ENCODE data around the gene GIT1.

The GIT1 gene, protein sequence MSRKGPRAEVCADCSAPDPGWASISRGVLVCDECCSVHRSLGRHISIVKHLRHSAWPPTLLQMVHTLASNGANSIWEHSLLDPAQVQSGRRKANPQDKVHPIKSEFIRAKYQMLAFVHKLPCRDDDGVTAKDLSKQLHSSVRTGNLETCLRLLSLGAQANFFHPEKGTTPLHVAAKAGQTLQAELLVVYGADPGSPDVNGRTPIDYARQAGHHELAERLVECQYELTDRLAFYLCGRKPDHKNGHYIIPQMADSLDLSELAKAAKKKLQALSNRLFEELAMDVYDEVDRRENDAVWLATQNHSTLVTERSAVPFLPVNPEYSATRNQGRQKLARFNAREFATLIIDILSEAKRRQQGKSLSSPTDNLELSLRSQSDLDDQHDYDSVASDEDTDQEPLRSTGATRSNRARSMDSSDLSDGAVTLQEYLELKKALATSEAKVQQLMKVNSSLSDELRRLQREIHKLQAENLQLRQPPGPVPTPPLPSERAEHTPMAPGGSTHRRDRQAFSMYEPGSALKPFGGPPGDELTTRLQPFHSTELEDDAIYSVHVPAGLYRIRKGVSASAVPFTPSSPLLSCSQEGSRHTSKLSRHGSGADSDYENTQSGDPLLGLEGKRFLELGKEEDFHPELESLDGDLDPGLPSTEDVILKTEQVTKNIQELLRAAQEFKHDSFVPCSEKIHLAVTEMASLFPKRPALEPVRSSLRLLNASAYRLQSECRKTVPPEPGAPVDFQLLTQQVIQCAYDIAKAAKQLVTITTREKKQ

DNA sequence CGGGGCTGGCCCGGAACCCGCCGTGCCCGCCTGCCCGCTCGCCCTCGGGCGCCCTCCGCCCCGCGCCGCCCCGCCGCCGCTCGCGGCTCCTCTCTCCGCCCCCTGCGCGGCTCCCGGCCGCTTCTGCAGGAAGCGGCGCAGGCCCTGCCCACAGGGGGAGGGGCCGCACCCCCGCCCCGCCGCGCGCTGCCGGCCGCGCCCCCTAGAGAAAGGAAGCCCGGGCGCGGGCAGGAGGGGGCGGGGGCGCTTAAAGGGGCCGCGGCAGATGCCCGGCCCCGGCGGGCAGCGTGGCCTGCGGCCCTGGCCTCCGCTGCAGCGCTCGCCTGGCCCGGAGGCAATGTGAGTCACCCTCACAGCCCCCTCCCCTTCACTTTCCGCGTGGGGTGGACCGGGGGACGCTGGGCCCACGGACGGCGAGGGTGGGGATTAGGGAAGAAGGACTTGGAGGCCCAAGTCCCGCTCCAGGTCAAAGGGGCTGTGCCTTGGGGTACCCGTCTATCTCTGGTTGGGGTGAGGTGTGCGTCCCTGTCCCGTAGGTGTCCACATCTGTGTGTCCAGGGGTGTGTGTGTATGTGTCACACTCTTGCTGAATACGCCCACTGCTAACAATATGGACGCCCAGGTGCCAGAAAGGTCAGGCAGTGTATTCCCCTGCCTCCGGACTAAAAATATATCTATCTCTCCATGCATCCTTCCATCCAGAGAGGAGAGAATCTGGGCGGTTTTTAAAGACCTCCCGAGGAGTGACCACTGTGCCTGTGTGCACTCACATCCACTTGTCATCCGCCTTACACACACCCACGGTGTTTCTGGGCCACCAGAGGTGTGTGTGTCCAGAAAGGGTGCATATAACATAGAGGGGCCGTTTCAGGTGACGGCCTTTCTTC, at the start of gene GIT1:
TSS of gene GIT1 (minus strand) at position 125 of the 887 bp plus-strand sequence. CDS start 270 bp downstream, outside the sequence.
- no peak for DNase-seq

DNA sequence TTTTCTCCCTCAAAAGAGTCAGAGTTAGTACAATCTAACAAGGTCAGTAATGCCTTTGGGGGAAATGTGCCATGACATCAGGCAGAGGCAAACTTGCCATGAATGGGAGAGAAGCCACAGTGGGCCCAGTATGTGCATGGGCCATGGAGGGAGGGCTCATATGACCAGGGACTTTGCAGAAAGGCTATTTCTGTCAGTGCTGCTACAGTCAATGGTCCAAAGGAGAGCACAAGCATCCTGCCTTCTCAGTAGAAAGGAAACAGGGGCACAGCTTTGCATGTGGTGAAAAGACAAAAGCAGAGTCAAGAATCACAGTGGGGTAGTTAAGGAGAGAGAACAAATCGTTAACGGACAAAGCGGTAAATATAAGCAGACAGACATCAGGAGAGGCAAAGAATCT, 44.4 kb upstream of the GIT1 start:
- no peak for DNase-seq

DNA sequence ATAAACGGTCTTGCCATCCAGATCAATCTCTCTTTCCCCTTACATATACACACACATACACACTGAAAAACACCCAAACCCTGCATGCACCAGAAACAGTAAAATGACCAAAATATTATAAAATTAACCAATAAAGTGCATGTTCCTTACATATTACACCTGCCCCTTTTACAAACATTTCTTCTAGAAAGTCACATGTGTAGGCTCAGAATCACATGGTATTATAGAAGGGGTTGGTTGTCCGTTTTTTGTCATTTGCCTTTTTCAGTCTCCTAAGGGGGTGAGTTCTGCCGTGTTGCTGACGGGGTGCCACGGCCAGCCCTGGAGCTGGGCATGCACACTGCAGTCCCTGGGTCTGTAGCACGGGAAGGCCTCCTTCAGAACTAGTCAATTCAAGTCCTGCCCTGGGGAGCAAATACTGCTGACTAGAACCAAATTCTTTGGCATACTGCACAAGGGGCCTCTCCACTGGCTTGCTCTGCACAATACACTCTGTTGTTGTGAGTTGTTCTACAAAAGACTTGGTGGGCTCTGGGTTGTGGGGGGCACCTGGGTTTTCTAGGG, 41.3 kb upstream of the GIT1 start:
- no peak for DNase-seq

DNA sequence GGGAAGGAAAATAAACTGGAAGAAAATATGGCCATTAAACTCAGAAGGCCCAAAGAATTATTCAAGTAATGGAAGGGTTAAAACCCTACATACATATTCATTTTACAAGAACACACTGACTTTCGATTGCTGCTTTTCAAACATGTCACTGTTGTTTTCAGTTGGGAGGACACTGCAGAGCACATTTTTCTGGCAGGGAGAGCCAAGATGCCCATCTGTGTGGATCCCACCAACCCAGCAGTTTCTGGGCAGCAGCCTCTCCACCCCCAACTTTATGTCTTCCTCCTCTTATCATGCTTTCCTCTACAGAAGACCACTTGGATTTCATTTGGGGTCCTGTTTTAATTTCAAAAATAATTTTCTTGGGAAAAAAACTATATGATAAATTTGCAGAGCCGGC, 40.4 kb upstream of the GIT1 start:
- no peak for DNase-seq

DNA sequence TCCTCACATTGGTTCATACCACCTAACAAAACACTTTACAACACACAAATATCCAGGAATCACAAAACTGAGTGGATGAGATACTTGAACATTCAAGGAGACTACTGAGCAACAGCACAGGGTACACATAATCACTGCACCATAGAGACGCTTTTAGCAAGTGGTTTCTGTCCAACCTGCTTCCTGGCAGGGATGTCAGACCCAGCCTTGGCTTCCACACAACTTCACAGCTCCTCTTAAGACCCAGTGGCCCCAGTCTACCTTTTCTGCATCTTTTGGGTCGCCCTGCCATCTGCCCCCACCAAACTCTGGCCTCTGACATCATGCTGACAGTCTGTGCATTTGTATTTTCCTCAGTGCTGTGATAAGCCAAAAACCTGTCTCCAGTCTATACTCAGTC, 39.2 kb upstream of the GIT1 start:
- DNase-seq = no peak

DNA sequence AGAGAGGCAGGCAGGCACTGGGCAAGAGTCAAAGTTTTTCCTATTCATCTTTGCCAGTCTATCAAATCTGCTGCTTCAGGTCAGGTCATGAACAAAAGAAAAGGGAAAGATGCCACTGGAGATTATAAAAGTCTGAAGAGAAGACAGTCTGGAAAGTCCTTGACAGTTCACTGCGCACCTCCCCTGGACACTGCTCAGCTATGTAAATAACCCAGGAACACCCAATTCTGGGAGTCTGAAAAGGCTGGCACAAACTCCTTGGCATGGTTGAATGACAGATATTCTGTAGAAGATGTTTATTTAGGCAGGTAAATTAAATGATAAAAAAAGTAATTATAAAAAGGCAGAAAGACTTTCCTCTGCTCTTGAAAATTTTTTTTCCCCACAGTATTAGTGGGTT, 38.5 kb upstream of the GIT1 start:
- no peak for DNase-seq

DNA sequence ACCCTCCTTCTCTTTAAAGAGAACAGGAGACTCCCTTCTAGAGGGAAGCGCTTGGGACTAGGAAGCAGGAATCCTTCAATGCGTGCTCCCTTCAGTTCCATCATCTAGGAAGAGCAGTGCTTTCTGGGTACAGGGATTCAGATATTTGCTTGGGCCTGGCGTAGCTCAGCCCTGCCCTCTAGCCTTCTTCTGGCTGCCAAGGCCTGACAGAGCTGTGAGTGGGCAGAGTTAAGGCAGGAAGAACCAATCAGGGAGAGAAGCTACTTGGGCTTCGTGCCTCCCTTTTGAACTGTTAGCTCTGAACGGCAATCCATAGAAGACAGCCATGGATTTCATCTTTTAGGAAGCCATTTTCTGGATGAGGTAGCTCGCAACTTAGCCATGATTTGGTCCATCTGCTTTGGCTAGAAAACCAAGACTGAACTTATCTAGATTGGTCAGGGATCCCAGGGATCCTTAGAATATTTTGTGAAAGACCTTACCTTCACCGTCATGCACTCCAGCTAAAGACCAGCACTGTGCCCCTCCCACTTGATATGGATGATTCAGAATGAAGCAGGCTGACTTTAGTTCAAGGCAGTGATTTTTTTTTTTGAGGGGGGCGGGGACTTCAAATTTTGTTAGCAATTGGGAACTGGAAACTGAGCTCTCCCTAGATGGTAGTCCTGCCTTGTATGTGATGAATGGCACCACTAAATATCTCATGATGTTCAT, 35.7 kb upstream of the GIT1 start:
- no peak for DNase-seq

DNA sequence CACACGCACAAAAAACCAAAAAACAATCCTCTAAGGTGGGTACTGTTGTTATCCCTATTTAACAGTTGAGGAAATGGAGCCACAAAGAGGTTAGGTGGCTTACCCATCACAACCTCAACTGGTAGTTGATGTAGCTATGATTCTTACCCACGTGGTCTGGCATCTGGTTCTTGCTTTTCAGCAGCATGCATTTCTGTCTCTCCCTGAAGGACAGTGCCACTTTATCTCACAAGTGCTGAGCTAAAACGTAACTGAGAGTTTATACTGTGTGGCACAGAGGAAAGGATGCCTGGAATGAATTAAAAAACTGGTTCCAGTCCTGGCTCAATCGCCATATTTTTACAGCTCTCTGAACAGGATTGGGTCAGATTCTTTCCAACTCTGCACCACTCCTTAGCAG, 35.1 kb upstream of the GIT1 start:
- no peak for DNase-seq

DNA sequence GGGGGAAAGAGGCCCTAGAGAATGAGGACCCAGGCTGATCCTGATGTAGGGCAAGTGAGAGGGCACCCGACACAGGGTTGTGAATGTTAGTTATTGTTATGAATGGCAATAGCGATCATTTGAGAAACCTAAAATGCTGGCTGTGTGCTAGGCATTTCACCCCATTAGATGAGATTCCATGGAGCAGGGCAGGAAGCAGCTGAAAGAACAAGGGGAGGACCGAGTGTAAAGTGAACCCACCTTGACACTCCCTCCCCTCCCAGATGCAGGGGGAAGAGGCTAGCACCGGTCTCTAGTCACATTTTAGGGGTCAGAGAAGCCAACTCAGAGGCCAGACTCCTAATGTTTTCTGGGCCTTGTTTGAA, 33.8 kb upstream of the GIT1 start:
- DNase-seq = no peak

DNA sequence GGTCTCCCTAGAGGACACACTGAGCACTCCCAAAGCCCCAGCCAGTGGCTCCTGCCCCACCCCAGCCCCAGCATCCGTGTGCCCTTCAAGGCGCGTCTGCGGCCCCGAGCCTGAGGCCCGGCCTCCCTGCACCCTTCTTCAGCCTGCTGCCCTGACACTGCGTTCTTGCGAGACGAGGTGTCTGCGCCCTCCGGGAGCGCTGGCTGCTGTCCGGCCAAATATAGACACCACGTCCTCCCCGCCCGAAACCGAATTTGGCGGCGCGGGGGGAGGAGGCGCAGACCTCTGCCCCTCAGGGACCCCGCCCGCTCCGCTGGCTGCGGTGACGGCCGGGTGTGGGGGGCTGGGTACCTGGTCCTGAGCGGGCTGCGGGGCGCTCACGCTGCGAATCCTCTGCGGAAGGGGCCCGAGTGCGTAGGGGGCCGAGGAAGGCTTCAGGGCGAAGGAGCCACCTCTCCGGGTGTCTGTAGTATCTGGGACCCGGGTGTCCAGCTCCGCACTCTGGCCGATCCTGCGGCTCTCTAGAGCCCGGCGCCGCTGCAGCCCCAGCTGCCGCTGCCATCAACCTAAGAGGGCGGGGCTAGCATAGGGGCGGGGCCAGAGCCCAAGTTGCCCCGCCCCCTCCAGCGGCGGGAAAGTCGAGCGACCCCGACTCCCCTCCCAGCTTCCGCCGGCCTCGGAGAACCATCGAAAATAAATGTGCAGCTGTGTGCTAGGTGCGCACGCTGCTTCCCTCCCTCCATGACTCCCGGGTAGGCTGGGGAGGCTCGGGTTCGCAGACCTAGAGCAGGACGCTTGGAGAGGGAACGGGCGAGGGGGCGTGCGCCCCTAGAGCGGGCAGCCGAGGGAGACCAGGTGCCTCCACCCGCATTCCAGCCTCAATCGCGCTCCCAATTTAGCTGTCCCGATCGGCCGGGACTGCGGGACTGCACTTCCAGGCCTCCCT, 33.2 kb upstream of the GIT1 start, which contains the start of gene CORO6:
TSS of gene CORO6 (minus strand) at position 576 of the 946 bp plus-strand sequence. CDS start 1,491 bp downstream, outside the sequence.
- no peak for DNase-seq

DNA sequence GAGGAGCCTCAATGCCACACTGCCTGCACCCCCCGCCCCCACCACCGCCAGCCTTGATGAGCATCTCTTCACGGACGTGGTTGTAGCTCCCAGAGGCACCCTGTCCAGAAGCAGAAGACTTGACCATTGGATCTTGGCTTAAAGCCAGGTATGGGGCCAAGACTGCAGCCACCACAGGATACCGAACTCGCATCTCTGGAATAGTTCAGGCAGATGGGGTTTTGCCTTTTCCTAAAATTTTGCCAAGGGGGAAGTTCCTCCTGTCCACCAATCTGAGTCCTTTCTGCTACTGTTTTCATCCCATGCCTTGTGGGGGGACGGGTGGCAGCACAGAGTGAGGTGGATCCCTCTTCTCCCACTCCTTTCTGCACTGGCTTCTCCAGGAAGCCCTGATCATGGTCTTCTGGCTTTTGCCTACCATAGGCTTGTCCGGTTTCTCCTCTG, 32.3 kb upstream of the GIT1 start:
- DNase-seq = no peak

DNA sequence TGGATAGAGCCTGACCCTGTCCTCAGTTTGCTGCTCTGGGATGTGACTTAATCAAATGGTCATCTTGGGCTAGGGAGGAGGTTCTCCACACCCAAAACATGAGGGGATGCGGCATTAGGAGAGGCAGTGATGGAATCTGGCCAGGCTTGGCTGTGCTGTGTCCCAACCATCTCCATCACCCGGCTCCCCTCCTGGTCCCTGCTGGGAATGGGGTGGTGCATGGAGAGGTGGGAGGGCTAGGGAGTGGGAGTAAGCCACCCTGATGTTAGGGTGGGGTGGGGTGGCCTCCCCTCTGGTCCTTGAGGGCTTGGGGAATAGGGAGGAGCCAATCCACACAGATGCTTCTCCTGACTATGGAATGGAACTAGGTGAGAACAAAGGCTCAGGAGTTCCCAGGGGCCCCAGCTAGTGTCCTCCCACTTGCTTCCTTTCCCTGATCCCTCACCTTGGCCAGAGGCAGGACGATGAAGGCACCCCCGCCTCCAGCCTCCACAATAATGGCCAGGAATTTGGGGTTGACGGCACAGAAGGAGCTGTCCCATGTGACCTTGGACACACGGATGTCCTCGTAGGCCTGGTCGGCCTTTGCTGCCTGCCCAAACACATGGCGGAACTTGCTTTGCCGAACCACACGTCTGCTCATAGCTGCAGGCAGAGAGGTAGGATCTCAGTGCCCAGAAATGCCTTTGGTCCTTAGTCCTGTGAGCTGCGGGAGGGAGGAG, 31.5 kb upstream of the GIT1 start:
- DNase-seq = no peak

DNA sequence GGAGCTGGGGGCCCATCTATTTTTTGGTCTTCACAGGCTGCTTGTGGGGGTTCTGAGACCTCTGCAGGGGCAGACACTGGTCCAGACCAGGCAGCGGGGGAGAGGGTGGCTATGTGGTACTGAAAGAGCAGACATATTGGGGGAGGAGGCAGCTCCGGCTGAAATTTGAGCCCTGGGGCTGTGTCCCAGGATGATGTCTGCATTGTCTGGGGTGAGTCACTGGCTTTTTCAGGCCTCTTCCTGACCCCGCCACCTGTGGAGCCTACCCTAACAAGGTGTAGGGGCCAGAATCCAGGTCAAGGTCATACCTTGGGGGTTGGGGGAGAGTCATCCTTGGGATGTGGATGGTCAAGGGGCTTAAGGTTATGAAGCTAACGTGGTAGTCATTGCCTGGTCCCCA, 30.8 kb upstream of the GIT1 start:
- no peak for DNase-seq

DNA sequence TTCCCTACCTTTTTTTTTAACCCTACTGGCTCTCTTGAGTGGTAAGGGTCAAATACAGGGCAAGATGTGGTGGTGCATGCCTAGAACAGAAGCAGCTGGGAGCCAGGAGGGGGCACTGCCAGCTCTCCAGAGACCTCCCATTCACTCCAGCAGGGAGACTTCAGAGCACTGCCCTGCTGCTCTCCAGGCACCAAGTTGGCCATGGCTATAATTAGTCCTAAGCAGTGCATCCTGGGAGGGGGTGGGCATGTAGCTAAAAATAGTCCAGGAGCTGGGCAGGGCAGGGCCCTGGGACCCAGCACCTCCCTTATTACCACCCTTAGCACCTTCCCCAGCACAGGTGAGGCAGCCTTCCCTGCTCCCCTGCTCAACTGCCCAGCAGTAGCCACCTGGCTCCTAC, 29.8 kb upstream of the GIT1 start:
- no peak for DNase-seq

DNA sequence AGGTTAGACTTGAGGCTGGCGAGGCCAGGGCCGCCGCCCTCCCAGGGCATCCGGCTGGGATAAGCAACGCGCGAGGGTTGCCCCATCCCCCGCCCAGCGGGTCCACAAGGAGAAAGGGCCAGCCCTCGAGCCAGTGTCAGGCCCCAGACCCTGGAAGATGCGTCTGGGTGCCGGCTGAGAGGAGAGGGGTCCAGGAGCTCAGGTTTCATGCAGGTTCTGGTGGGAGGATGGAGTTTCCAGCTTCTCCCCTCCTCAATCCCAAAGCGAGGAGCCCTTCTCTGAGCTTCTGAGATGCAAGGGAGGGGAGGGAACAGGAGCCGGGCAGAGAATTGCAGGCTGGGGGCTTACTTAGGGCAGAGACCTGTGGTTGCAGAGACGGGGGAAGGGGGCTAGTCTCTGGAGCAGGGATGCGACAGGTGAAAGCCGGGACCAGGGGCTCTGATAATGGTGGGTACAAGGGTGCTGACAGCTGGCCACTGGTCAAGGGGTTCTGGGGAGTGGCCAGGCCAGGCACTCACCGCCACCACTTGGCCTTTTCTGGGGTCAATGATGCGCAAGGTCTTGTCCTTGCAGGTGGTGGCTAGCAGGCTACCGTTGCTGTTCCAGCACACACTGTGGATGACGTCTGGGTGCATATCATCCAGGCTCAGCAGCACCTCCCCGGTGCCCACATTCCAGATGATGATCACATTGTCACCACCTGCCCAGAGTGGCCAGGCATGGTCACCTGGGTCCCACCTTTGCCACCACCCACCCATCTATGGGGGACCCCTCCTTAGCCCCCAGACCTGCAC, 29.0 kb upstream of the GIT1 start:
- no peak for DNase-seq

DNA sequence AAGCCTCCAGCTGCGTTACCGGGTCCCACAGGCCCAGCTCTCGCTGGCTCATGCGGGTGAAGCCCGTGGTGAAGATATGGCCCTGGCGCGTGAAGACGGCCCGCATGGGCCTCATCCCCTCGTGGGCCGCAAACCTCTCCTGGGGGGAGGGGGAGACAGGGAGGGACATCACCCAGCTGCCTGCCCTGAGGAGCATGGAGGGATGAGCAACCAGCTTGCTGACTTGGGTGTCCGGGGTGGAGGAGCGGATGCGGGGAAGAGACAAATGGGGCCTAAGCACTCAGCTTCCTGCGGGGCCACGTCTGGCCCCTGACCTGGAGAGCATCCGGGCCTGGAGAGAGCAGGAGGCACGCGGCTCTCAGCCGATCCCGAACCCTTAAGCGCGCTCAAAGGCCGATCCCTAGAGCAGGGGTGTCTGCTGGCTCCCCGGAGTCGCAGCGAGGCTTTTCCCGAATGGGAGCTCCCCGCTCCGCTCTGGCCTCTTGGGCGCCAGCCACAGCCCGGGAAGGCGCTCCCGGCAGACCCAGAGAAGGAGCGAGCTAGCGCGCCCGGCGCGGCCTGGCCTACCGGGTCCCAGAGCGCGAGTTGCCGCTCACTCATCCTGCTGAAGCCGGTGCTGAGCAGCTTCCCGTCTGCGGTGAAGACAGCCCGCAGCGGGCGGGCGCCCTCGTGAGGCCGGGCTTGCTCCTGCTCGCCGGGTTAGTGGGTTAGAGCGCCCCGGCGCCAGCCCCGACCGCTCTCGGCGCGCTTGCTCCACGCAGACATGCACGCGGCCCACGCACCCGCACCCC, 28.2 kb upstream of the GIT1 start:
- DNase-seq = no peak

DNA sequence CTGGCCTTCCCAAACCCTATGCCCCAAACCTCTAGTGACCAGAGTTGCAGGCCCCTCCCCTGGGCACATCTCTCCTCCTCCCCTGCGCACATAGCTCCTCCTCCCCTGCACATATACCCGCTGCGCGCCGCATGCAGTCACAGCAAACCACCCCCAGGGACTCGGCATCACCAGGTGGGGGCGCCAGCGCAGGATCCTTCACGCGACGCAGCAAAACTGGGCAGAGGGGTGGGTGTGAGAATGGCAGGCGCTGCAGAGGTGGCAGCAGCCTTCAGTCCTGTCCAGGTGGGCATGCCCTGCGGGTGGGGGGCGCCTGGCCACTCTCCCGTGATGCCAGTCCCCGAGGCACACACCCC, 27.7 kb upstream of the GIT1 start:
- DNase-seq = peak; percentile 35

DNA sequence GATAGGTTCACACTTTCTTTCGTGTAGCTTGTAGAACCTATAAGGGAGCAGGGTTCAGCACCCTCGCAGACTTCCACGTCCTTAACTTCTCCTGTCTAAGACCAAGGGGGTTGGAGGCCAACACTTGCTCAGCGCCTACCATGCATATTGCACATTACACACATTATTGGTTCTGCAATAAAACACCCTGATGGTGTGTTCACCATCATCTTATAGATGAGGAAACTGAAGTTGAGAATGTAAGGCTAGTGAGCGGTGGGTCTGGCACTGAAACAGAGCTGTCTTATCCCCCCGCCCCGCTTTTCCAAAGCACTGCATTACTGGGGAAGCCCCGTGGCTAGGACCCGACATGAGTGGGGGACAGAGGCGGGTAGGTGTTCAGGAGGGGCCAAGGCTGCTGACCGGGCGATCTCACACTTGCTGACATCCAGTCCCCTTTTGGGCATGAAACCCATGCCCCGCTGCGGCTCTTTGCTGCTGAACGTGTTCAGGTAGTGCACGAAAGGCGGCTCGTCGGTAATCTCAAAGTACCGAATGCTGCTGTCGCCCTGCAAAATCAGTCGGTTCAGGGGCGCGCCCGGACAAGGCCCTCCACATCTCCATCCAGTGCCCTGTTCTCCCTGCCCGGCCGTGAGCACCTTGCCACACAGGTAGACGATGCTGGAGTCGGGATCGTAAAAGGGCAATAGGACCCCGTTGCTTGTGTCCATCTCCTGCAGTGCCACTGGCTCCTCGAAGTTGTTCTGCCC, 27.0 kb upstream of the GIT1 start:
- DNase-seq = no peak
